HG02571 (cell line): ENCODE results near the gene USP4.
"Not testable (repeated sequence)": the region's sequence is repeated elsewhere in the genome, so short reads cannot be mapped to it uniquely, and the experiment has no call there.

Source experiments
- ATAC-seq: cut with Tn5 transposase; IDR thresholded peaks from one replicate; pipeline ENCODE4 v1.9.1; 2021; ENCODE audit warnings: mild to moderate bottlenecking, moderate library complexity; ENCODE audit not compliant: unreplicated experiment

USP4 gene

GRCh38 chr3:49255112-49255511, 84.7 kb downstream of the USP4 start:
- ATAC-seq, result no peak

DNA sequence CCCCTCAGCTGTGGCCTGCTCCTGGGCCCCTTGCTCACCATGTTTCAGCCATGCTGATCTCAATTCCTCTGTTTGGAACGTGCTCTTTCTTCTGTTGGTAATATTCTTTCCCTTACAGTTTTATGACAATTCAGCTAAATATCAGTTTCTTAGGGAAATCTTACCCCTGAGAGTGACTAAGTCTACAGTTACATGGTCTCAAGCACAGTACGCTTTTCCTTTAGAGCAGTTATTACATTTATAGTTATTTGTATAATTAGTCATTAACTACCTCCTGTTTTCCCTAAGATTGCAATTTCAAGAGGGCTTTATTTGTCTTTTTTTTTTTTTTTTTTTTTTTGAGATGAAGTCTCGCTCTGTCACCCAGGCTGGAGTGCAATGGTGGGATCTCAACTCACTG, 86.3 kb downstream of the USP4 start:
- ATAC-seq, result no peak

- no peak for ATAC-seq
Measured at GRCh38 chr3:49248840-49249227, 91.0 kb downstream of the USP4 start.

- ATAC-seq, result no peak
Measured at GRCh38 chr3:49244581-49245205, 95.2 kb downstream of the USP4 start.

- not testable (repeated sequence) for ATAC-seq
Measured at GRCh38 chr3:49240091-49240490, 99.8 kb downstream of the USP4 start.

DNA sequence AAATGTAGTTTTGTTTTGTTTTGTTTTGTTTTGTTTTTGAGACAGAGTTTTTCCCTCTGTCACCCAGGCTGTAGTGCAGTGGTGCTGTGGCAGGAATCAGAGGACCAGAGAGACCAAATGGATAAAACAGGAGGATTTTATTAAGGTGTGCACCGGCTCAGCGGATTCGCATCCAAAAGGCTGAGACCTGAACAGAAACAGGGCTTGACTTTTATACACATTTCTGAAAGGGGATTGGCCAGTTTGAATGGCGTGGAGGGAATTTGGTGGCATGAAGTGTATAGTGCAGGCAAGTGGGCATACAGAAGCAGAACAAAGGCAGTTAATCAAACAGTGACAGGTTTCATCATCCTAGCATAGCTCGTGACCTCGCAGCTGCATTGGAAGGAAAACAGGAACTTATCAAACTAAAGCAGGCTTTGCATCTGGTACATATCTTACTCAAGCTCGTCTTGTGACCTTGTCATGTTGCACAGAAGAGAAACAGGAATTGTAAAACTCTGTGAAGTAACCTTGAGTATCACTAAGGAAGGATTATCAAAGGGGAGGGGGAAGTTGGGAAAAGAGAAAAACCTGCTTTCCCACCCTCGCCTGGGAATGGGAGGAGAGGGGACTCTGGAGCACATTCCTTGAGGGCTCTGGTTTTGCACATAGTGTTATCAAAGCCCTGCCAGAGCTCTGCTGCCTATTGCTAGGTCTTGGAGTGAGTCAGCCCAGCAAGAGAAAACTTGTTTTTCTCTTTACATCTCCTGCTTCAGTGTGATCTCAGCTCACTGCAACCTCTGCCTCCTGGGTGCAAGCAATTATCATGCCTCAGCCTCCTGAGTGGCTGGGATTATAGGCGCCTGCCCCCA, 101.4 kb downstream of the USP4 start:
- ATAC-seq, result no peak

- ATAC-seq, result no peak
Measured at GRCh38 chr3:49237344-49237743, 102.5 kb downstream of the USP4 start.

DNA sequence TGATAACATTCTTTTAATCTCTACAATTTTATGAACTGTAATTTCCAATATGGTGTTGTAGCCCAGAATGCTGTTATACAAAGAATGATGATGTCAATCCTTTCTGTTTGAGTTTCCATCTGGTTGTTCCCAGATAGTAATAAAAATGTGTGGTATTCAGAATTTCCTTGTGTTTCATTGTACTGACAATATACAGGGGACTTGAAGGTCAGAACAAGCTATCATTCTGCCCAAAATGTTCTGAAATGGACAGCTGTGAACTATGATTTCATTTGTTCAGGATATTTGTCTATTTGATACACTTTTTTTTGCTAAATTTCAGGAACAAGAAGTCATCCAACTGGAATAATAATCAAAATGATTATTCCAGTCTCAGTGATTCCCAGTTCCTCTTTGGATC, 103.6 kb downstream of the USP4 start:
- ATAC-seq, result no peak

DNA sequence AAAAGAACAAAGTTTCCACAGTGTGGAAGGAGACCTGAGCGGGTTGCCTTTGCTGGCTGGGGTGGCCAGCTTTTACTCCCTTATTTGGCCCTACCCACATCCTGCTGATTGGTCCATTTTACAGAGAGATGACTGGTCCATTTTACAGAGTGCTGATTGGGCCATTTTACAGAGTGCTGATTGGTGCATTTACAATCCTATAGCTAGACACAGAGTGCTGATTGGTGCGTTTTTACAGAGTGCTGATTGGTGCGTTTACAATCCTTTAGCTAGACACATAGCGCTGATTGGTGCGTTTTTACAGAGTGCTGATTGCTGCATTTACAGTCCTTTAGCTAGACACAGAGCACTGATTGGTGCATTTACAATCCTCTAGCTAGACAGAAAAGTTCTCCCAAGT, 111.0 kb downstream of the USP4 start:
- ATAC-seq, result not testable (repeated sequence)
